Thyroid gland (tissue), 4 donors: ENCODE measurements around the gene RASA3. TPM values are rescaled to one million over a fixed set of nuclear protein-coding genes. Genes with fewer than 3 reads are reported as not detected.
A peak's percentile ranks its signal among the peaks of the same experiment; 100 is the strongest.

Source experiments
- DNase-seq, 2 donors: peaks; one replicate each; pipeline ENCODE4 v3.0.0-alpha.2; 2019
- H3K27ac ChIP-seq, 3 donors: fragments of 200-600 bp; sonication (generic); 1 replicate in 2 of 3; 2 replicates in 1 of 3; pipeline ENCODE4 v1.5.1; 2016 to 2019; ENCODE audit warnings: mild to moderate bottlenecking in 1 of 3, moderate library complexity in 1 of 3
- H3K27me3 ChIP-seq: fragments of 200-600 bp; sonication (generic); one replicate; pipeline ENCODE4 v1.5.1; 2019
- H3K36me3 ChIP-seq, 2 donors: fragments of 200-600 bp; sonication (generic); one replicate each; pipeline ENCODE4 v1.5.1; 2016 to 2019
- H3K4me1 ChIP-seq, 2 donors: fragments of 200-600 bp; sonication (generic); one replicate each; pipeline ENCODE4 v1.5.1; 2017 to 2019
- H3K4me3 ChIP-seq, 3 donors: fragments of 200-600 bp; sonication (generic); replicated peaks in 1 of 3; 1 replicate in 2 of 3; 2 replicates in 1 of 3; pipeline ENCODE4 v1.5.1; 2016; ENCODE audit warnings: mild to moderate bottlenecking in 1 of 3
- H3K9me3 ChIP-seq: fragments of 200-600 bp; sonication (generic); one replicate; pipeline ENCODE4 v1.5.1; 2017
- POLR2A ChIP-seq, 2 donors: fragments of 450-650 bp; IDR thresholded peaks; one replicate each; pipeline ENCODE4 v1.6.1; 2017; ENCODE audit warnings: antibody characterized with exemption in 2 of 2, mild to moderate bottlenecking in 2 of 2, moderate library complexity in 1 of 2
- WGBS, 2 donors: methylation state at CpG; one replicate each; pipeline ENCODE4 v1.1.5; 2017; 5-methylcytosine and 5-hydroxymethylcytosine counted together
- intact Hi-C: fragments of 100-400 bp; cut with DNase I; formaldehyde crosslinking; loops from one replicate; pipeline ENCODE4 v1.15.1; 2023
- total RNA-seq, 4 donors: library from RNA; depleted of rRNA; stranded (reverse); fragments of >200 nt; gene quantifications; one replicate each; pipeline ENCODE4 v1.2.3, GENCODE V29; 2016
- TF ChIP-seq, protein P1 (sequence below), 6 experiments: fragments of 200-600 bp in 3 of 6; fragments of 450-650 bp in 3 of 6; sonication (generic) in 3 of 6; IDR thresholded peaks; one replicate each; pipeline ENCODE4 v1.5.1; 2016 to 2019; ENCODE audit warnings: antibody characterized with exemption in 6 of 6, mild to moderate bottlenecking in 2 of 6, inconsistent platforms in 1 of 6, moderate library complexity in 1 of 6

Gene RASA3
- total RNA-seq, 4 donors from 2014 or later = 22.3 to 32.3 (median 25.5) TPM

GRCh38 chr13:114013952-114014629 is 118.3 kb downstream of the RASA3 start:
- TF ChIP-seq, protein P1, sequence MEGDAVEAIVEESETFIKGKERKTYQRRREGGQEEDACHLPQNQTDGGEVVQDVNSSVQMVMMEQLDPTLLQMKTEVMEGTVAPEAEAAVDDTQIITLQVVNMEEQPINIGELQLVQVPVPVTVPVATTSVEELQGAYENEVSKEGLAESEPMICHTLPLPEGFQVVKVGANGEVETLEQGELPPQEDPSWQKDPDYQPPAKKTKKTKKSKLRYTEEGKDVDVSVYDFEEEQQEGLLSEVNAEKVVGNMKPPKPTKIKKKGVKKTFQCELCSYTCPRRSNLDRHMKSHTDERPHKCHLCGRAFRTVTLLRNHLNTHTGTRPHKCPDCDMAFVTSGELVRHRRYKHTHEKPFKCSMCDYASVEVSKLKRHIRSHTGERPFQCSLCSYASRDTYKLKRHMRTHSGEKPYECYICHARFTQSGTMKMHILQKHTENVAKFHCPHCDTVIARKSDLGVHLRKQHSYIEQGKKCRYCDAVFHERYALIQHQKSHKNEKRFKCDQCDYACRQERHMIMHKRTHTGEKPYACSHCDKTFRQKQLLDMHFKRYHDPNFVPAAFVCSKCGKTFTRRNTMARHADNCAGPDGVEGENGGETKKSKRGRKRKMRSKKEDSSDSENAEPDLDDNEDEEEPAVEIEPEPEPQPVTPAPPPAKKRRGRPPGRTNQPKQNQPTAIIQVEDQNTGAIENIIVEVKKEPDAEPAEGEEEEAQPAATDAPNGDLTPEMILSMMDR (IDR thresholded peaks at IDR 0.05) = no peak
- no peak for TF ChIP-seq POLR2A (IDR thresholded peaks at IDR 0.05)
- Histone ChIP-seq H3K27ac (peak overlapping the region in 1 of 3 donors; percentile 78), H3K4me1 (peaks cover 4 to 15% of the 10 kb centered on the region in 2 donors), H3K9me3 (no peaks in the 10 kb centered on the region), H3K36me3 (peaks cover 7 to 22% of the 10 kb centered on the region in 2 donors), H3K27me3 (no peaks in the 10 kb centered on the region), H3K4me3 (no peak overlapping the region)
- no peak for DNase-seq
- WGBS, 2 donors = 97 to 100% methylated on average over 10 to 22 of the region's 22 CpGs
- intact Hi-C loops = no loop called here

GRCh38 chr13:114013336-114013735 is 119.1 kb downstream of the RASA3 start:
- intact Hi-C loops = no loop called here
- TF ChIP-seq, protein P1 (IDR thresholded peaks at IDR 0.05) = no peak
- TF ChIP-seq POLR2A (IDR thresholded peaks at IDR 0.05) = no peak
- peaks cover 9 to 19% of the 10 kb centered on the region in 2 donors for H3K36me3 ChIP-seq
- no peak overlapping the region for H3K27ac ChIP-seq
- DNase-seq = no peak
- WGBS, 2 donors = 71 to 76% methylated on average over 4 of the region's 4 CpGs
- no peak overlapping the region for H3K4me3 ChIP-seq
- peaks cover 4 to 15% of the 10 kb centered on the region in 2 donors for H3K4me1 ChIP-seq
- H3K9me3 ChIP-seq = no peaks in the 10 kb centered on the region
- H3K27me3 ChIP-seq = no peaks in the 10 kb centered on the region

- intact Hi-C loops = no loop called here
- Histone ChIP-seq H3K27me3 (no peaks in the 10 kb centered on the region), H3K27ac (no peak overlapping the region), H3K36me3 (peaks cover 9 to 18% of the 10 kb centered on the region in 2 donors), H3K4me3 (no peak overlapping the region), H3K9me3 (no peaks in the 10 kb centered on the region), H3K4me1 (peaks cover 4 to 15% of the 10 kb centered on the region in 2 donors)
- WGBS, 2 donors = 90 to 94% methylated on average over 21 of the region's 21 CpGs
- DNase-seq = no peak
- no peak for TF ChIP-seq POLR2A (IDR thresholded peaks at IDR 0.05)
- TF ChIP-seq, protein P1 (IDR thresholded peaks at IDR 0.05) = no peak
These were observed 119.5 kb downstream of the RASA3 start for GRCh38 chr13:114012921-114013320.

DNA sequence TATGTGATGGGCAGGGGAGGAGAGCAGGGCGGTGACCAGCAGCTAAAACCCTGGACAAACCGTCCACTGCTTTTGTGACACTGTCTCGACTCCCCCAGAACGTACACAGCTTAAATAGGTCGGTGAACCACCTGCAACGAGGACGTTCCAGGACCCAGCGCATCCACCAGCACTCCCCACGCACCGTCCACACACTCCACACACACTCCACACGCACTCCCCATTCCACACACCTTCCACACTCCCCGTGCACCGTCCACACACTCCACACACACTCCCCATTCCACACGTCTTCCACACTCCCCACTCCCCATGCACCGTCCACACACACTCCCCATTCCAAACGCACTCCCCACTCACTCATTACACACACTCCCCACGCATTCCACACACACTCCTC is 120.3 kb downstream of the RASA3 start:
- Histone ChIP-seq H3K4me3 (no peak overlapping the region), H3K4me1 (peaks cover 4 to 15% of the 10 kb centered on the region in 2 donors), H3K36me3 (peaks cover 9 to 17% of the 10 kb centered on the region in 2 donors), H3K27ac (no peak overlapping the region), H3K9me3 (no peaks in the 10 kb centered on the region), H3K27me3 (no peaks in the 10 kb centered on the region)
- TF ChIP-seq, protein P1 (IDR thresholded peaks at IDR 0.05) = no peak
- no peak for TF ChIP-seq POLR2A (IDR thresholded peaks at IDR 0.05)
- no peak for DNase-seq
- intact Hi-C loops = no loop called here
- 96% methylated on average over 17 of the region's 17 CpGs for WGBS, 2 donors

- Histone ChIP-seq H3K4me1 (peaks cover 4 to 12% of the 10 kb centered on the region in 2 donors), H3K27me3 (no peaks in the 10 kb centered on the region), H3K9me3 (no peaks in the 10 kb centered on the region), H3K4me3 (no peak overlapping the region), H3K36me3 (peaks cover 9 to 12% of the 10 kb centered on the region in 2 donors), H3K27ac (no peak overlapping the region)
- TF ChIP-seq POLR2A (IDR thresholded peaks at IDR 0.05) = no peak
- TF ChIP-seq, protein P1 (IDR thresholded peaks at IDR 0.05) = no peak
- WGBS, 2 donors = 93 to 100% methylated on average over 5 to 19 of the region's 19 CpGs
- intact Hi-C loops = no loop called here
- no peak for DNase-seq
These were observed 121.2 kb downstream of the RASA3 start for GRCh38 chr13:114011226-114011625.
